Liver (tissue), 9 donors: ENCODE measurements around the gene NAGA. TPM values are rescaled to one million over a fixed set of nuclear protein-coding genes. Genes with fewer than 3 reads are reported as not detected.
A peak's percentile ranks its signal among the peaks of the same experiment; 100 is the strongest.

Source experiments
- DNase-seq: peaks from one replicate; pipeline ENCODE4 v3.0.0-alpha.2; 2017; ENCODE audit warnings: low spot score
- H3K27ac ChIP-seq, 2 donors: one replicate each; pipeline ENCODE4 v1.7.0; 2013; ENCODE audit warnings: inconsistent platforms in 2 of 2, low read length in 2 of 2, control low read depth in 1 of 2, low read depth in 1 of 2, mild to moderate bottlenecking in 1 of 2
- H3K27me3 ChIP-seq, 4 donors: one replicate each; pipeline versions ENCODE4 v1.6.1 to v1.7.0; 2013; ENCODE audit warnings: low read length in 3 of 4, inconsistent platforms in 1 of 4, mild to moderate bottlenecking in 1 of 4, moderate library complexity in 1 of 4; ENCODE audit not compliant: control insufficient read depth in 4 of 4, insufficient read depth in 4 of 4
- H3K36me3 ChIP-seq, 4 donors: one replicate each; pipeline versions ENCODE4 v1.6.1 to v1.7.0; 2013; ENCODE audit warnings: low read length in 3 of 4, mild to moderate bottlenecking in 3 of 4, low read depth in 1 of 4, moderate library complexity in 1 of 4; ENCODE audit not compliant: control insufficient read depth in 4 of 4, insufficient read depth in 3 of 4
- H3K4me1 ChIP-seq, 4 donors: one replicate each; pipeline versions ENCODE4 v1.6.1 to v1.7.0; 2013; ENCODE audit warnings: low read length in 3 of 4, mild to moderate bottlenecking in 3 of 4, moderate library complexity in 1 of 4; ENCODE audit not compliant: control insufficient read depth in 4 of 4, insufficient read depth in 4 of 4
- H3K4me3 ChIP-seq, 3 donors: one replicate each; pipeline versions ENCODE4 v1.6.1 to v1.7.0; 2013; ENCODE audit warnings: low read length in 3 of 3, control low read depth in 1 of 3, low read depth in 1 of 3, mild to moderate bottlenecking in 1 of 3
- H3K9ac ChIP-seq, 2 donors: one replicate each; pipeline ENCODE4 v1.7.0; 2013; ENCODE audit warnings: low read length in 2 of 2, mild to moderate bottlenecking in 2 of 2, moderate library complexity in 2 of 2, control low read depth in 1 of 2, low read depth in 1 of 2
- H3K9me3 ChIP-seq, 4 donors: one replicate each; pipeline versions ENCODE4 v1.6.1 to v1.7.0; 2013; ENCODE audit warnings: low read length in 3 of 4; ENCODE audit not compliant: control insufficient read depth in 4 of 4
- EGR1 ChIP-seq, 2 donors: IDR thresholded peaks; 2 replicates each; pipeline ENCODE4 v1.6.1; 2016 to 2018; ENCODE audit warnings: antibody characterized with exemption in 2 of 2, low read depth in 2 of 2
- FOXA1 ChIP-seq: IDR thresholded peaks from 2 replicates; pipeline ENCODE4 v1.6.1; 2016; ENCODE audit warnings: antibody characterized with exemption
- FOXA2 ChIP-seq: IDR thresholded peaks from 2 replicates; pipeline ENCODE4 v1.6.1; 2016; ENCODE audit warnings: antibody characterized with exemption
- GABPA ChIP-seq, 2 donors: IDR thresholded peaks in 1 of 2; conservative IDR thresholded peaks in 1 of 2; 2 replicates each; pipeline ENCODE4 v1.6.1; 2016; ENCODE audit warnings: antibody characterized with exemption in 2 of 2, mild to moderate bottlenecking in 1 of 2, moderate library complexity in 1 of 2
- HNF4A ChIP-seq, 2 donors: conservative IDR thresholded peaks; 2 replicates each; pipeline ENCODE4 v1.6.1; 2016; ENCODE audit warnings: antibody characterized with exemption in 2 of 2, mild to moderate bottlenecking in 2 of 2
- HNF4G ChIP-seq: IDR thresholded peaks from 2 replicates; pipeline ENCODE4 v1.6.1; 2016; ENCODE audit warnings: antibody characterized with exemption
- JUND ChIP-seq, 2 donors: IDR thresholded peaks; 2 replicates each; pipeline ENCODE4 v1.6.1; 2016; ENCODE audit warnings: antibody characterized with exemption in 2 of 2
- MAX ChIP-seq: IDR thresholded peaks from 2 replicates; pipeline ENCODE4 v1.6.1; 2016; ENCODE audit warnings: antibody characterized with exemption
- NR2F2 ChIP-seq: IDR thresholded peaks from 2 replicates; pipeline ENCODE4 v1.6.1; 2016; ENCODE audit warnings: antibody characterized with exemption
- RAD21 ChIP-seq, 2 donors: IDR thresholded peaks; 2 replicates each; pipeline ENCODE4 v1.6.1; 2016; ENCODE audit warnings: antibody characterized with exemption in 2 of 2, mild to moderate bottlenecking in 2 of 2
- RXRA ChIP-seq, 2 donors: IDR thresholded peaks; 2 replicates each; pipeline ENCODE4 v1.6.1; 2017 to 2018; ENCODE audit warnings: antibody characterized with exemption in 2 of 2, mild to moderate bottlenecking in 1 of 2
- SP1 ChIP-seq: IDR thresholded peaks from 2 replicates; pipeline ENCODE4 v1.6.1; 2018; ENCODE audit warnings: antibody characterized with exemption, mild to moderate bottlenecking
- TAF1 ChIP-seq: conservative IDR thresholded peaks from 2 replicates; pipeline ENCODE4 v1.6.1; 2016; ENCODE audit warnings: antibody characterized with exemption, mild to moderate bottlenecking
- YY1 ChIP-seq: IDR thresholded peaks from 2 replicates; pipeline ENCODE4 v1.6.1; 2016; ENCODE audit warnings: antibody characterized with exemption, mild to moderate bottlenecking
- WGBS: extraction: QIAGEN DNeasy Blood & Tissue Kit; methylation state at CpG from one replicate; pipeline ENCODE4 v1.1.7; 2013; 5-methylcytosine and 5-hydroxymethylcytosine counted together
- polyA plus RNA-seq, 2 donors: library from polyadenylated mRNA; stranded (reverse) in 1 of 2; unstranded in 1 of 2; fragments of 200-250 nt in 1 of 2; fragments of >200 nt in 1 of 2; fragmentation: Nextera tagmentation in 1 of 2; extraction: Ambion mirVana in 1 of 2; gene quantifications; one replicate each; pipeline versions ENCODE4 v1.2.1 to v1.2.3, GENCODE V29; 2013 to 2015
- total RNA-seq, 2 donors: library from RNA; depleted of rRNA; stranded (reverse); fragments of >200 nt; gene quantifications; one replicate each; pipeline ENCODE4 v1.2.3, GENCODE V29; 2014
- TF ChIP-seq, protein P1 (sequence below): IDR thresholded peaks from 2 replicates; pipeline ENCODE4 v1.6.1; 2016; ENCODE audit warnings: antibody characterized with exemption
- TF ChIP-seq, protein P2 (sequence below): IDR thresholded peaks from 2 replicates; pipeline ENCODE4 v1.6.1; 2016; ENCODE audit warnings: antibody characterized with exemption, mild to moderate bottlenecking
- TF ChIP-seq, protein P3 (sequence below): fragments of 150-350 bp; IDR thresholded peaks from 2 replicates; pipeline ENCODE4 v1.5.1; 2017; ENCODE audit warnings: improper control_type of control experiment, low read depth, low read length; ENCODE audit not compliant: missing input control
- TF ChIP-seq, protein P4 (sequence below): IDR thresholded peaks from 2 replicates; pipeline ENCODE4 v1.6.1; 2016; ENCODE audit warnings: antibody characterized with exemption
- donor health status: healthy.
- donor health status: healthy.
- donor health status: healthy.
- donor health status: healthy.
- donor health status: healthy.

The NAGA gene
- total and polyA plus RNA-seq, 4 donors, result 12.8 to 33.9 (median 23.9) TPM

GRCh38 chr22:42064629-42065028 is 6.0 kb downstream of the NAGA start:
- DNase-seq, result no peak
- no peaks in the 10 kb centered on the region for H3K27me3 ChIP-seq
- H3K27ac ChIP-seq, result peak overlapping the region; percentile 52 to 66
- peaks cover 4 to 33% (median 26%) of the 10 kb centered on the region in 4 donors for H3K4me1 ChIP-seq
- H3K9me3 ChIP-seq, result no peaks in the 10 kb centered on the region
- WGBS, result 31% methylated on average over 1 of the region's 1 CpG
- H3K9ac ChIP-seq, result no peak overlapping the region
- TF ChIP-seq RAD21 (IDR thresholded peaks at IDR 0.05) (peak in 1 of 2 donors; percentile 24), SP1 (peak; percentile 93), GABPA (IDR thresholded peaks at IDR 0.05 in 1 of 2, conservative IDR thresholded peaks at IDR 0.05 in 1 of 2) (peak in 1 of 2 donors; percentile 52), HNF4A (conservative IDR thresholded peaks at IDR 0.05) (peak; percentile 99 to 100), FOXA1 (peak; percentile 11), TAF1 (no peak), JUND (IDR thresholded peaks at IDR 0.05) (peak; percentile 69 to 73), YY1 (peak; percentile 58), NR2F2 (peak; percentile 60), RXRA (IDR thresholded peaks at IDR 0.05) (peak; percentile 84 to 89), HNF4G (peak; percentile 98), EGR1 (IDR thresholded peaks at IDR 0.05; ENCODE audit: low read depth in 2 of 2) (no peak), FOXA2 (peak; percentile 47), MAX (no peak)
- TF ChIP-seq, protein P1, sequence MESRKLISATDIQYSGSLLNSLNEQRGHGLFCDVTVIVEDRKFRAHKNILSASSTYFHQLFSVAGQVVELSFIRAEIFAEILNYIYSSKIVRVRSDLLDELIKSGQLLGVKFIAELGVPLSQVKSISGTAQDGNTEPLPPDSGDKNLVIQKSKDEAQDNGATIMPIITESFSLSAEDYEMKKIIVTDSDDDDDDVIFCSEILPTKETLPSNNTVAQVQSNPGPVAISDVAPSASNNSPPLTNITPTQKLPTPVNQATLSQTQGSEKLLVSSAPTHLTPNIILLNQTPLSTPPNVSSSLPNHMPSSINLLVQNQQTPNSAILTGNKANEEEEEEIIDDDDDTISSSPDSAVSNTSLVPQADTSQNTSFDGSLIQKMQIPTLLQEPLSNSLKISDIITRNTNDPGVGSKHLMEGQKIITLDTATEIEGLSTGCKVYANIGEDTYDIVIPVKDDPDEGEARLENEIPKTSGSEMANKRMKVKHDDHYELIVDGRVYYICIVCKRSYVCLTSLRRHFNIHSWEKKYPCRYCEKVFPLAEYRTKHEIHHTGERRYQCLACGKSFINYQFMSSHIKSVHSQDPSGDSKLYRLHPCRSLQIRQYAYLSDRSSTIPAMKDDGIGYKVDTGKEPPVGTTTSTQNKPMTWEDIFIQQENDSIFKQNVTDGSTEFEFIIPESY, result peak; percentile 87
- TF ChIP-seq, protein P2, sequence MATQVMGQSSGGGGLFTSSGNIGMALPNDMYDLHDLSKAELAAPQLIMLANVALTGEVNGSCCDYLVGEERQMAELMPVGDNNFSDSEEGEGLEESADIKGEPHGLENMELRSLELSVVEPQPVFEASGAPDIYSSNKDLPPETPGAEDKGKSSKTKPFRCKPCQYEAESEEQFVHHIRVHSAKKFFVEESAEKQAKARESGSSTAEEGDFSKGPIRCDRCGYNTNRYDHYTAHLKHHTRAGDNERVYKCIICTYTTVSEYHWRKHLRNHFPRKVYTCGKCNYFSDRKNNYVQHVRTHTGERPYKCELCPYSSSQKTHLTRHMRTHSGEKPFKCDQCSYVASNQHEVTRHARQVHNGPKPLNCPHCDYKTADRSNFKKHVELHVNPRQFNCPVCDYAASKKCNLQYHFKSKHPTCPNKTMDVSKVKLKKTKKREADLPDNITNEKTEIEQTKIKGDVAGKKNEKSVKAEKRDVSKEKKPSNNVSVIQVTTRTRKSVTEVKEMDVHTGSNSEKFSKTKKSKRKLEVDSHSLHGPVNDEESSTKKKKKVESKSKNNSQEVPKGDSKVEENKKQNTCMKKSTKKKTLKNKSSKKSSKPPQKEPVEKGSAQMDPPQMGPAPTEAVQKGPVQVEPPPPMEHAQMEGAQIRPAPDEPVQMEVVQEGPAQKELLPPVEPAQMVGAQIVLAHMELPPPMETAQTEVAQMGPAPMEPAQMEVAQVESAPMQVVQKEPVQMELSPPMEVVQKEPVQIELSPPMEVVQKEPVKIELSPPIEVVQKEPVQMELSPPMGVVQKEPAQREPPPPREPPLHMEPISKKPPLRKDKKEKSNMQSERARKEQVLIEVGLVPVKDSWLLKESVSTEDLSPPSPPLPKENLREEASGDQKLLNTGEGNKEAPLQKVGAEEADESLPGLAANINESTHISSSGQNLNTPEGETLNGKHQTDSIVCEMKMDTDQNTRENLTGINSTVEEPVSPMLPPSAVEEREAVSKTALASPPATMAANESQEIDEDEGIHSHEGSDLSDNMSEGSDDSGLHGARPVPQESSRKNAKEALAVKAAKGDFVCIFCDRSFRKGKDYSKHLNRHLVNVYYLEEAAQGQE, result peak; percentile 40
- TF ChIP-seq, protein P3, sequence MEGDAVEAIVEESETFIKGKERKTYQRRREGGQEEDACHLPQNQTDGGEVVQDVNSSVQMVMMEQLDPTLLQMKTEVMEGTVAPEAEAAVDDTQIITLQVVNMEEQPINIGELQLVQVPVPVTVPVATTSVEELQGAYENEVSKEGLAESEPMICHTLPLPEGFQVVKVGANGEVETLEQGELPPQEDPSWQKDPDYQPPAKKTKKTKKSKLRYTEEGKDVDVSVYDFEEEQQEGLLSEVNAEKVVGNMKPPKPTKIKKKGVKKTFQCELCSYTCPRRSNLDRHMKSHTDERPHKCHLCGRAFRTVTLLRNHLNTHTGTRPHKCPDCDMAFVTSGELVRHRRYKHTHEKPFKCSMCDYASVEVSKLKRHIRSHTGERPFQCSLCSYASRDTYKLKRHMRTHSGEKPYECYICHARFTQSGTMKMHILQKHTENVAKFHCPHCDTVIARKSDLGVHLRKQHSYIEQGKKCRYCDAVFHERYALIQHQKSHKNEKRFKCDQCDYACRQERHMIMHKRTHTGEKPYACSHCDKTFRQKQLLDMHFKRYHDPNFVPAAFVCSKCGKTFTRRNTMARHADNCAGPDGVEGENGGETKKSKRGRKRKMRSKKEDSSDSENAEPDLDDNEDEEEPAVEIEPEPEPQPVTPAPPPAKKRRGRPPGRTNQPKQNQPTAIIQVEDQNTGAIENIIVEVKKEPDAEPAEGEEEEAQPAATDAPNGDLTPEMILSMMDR, result no peak
- TF ChIP-seq, protein P4, sequence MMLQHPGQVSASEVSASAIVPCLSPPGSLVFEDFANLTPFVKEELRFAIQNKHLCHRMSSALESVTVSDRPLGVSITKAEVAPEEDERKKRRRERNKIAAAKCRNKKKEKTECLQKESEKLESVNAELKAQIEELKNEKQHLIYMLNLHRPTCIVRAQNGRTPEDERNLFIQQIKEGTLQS, result no peak
- H3K4me3 ChIP-seq, result no peak overlapping the region
- peaks cover 6 to 39% (median 15%) of the 10 kb centered on the region in 4 donors for H3K36me3 ChIP-seq
